T-helper 1 cell (primary cell): ENCODE data around the gene KCNIP3.

ENCODE experiments used
- DNase-seq, 5 donors: peaks; one replicate each; pipeline ENCODE4 v3.0.0-alpha.2; 2012 to 2020

Gene KCNIP3

DNA sequence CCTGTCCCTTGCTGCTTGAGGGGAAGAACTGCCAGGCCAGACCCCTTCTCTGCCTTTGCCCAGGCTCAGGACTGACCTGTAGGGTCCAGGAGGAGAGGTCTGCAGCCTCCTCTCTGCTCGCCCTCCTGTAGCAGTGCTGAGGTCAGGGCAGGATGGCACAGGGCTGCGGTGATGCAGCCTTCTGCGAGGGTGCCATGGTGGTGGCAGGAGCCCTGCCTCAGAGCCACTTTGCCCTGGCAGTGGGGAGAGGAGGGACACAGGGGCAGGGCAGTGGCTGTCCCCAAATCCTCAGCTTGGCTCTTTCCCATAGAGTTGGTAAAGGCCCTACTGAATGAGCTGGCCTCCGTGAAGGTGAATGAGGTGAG is 22.0 kb upstream of the KCNIP3 start:
- peak in 1 of 5 donors; percentile 8 for DNase-seq

DNA sequence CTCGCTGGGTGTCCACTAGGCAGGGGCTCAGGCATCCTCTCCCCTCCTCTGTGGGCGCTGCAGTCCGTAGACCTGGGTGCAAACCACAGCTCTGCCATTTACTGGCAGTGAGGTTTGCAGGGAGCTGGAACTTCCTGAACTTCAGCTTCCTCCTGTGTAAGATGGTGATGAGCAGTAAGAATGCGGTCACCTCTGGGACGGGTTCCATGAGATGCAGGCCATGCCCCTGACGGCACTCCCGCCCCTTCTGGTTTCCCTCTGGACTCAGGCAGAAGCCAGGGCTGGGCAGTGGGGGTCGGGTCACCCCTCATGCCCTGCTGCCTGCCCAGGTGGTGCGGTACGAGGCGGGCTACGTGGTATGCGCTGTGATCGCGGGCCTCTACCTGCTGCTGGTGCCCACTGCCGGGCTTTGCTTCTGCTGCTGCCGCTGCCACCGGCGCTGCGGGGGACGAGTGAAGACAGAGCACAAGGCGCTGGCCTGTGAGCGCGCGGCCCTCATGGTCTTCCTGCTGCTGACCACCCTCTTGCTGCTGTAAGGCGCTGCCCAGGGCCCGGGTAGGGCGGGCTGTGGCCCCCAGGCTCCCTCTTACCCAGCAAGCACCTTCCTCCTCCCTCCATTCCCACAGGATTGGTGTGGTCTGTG is 21.4 kb upstream of the KCNIP3 start:
- peak in 1 of 5 donors; percentile 1 for DNase-seq

- peak in 1 of 5 donors; percentile 6 for DNase-seq
These were observed 20.8 kb upstream of the KCNIP3 start for GRCh38 chr2:95276244-95276887.

DNA sequence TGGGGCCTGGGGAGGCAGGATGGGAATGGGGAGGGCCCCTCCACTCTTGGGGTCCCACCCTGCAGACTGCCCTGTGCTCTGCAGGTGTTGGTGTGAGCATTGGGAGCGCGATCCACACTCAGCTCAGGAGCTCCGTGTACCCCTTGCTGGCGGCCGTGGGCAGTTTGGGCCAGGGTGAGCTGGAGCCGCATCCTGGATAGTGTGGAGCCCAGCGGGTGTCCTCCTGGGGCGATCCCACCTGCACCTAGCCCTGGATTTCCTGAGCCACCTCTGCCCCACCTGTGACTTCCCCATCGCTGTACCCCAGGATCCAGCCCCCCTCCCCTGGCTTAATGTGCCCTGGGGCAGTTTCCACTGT is 20.3 kb upstream of the KCNIP3 start:
- DNase-seq: peak in 1 of 5 donors; percentile 7

GRCh38 chr2:95277246-95277906 is 19.8 kb upstream of the KCNIP3 start:
- DNase-seq: peak in 1 of 5 donors; percentile 2

DNA sequence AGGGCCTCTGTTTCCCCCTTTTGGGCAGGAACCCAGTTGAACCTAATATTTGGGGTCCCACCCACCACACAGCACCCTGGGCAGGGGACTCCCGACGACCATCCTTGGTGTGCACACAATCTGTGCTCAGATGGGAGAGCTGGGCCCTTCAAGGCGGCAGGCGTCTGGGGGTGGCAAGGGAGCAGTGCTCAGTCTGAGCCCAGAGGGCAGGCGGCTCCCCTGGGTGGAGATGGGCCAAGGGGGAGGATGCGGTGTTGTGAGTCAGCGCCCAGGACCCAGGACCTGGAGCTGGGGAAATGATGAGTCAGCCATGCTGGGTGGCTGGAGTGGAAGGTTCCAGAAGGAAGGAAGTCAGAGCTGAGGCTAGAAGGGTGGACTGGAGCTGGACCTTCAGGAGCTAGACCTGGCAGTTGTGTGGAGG is 19.1 kb upstream of the KCNIP3 start:
- no peak for DNase-seq

DNA sequence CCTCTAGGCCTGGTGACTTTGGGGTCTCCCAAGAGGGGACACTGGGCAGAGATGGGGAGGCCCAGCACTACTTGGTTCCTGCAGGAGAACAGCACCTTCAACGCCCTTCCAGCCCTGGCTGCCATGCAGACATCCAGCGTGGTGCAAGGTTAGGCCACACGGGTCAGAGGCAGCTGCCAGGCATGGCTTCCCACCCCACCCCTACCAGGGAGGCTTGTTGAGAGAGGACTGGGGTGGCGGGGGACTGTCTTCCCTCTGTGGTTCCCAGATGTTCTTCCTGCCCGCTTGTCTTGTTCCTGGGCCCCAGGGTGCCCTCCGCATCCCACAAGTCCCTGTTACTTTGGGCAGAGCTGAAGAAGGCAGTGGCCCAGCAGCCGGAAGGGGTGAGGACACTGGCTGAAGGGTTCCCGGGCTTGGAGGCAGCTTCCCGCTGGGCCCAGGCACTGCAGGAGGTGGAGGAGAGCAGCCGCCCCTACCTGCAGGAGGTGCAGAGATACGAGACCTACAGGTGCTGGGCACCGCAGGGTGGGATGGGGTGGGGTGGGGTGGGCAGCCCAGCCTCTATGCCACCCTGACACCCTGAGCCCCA is 18.4 kb upstream of the KCNIP3 start:
- no peak for DNase-seq

- DNase-seq: no peak
These were observed 17.6 kb upstream of the KCNIP3 start for GRCh38 chr2:95279435-95280035.

- no peak for DNase-seq
These were observed 16.1 kb upstream of the KCNIP3 start for GRCh38 chr2:95281071-95281470.

DNA sequence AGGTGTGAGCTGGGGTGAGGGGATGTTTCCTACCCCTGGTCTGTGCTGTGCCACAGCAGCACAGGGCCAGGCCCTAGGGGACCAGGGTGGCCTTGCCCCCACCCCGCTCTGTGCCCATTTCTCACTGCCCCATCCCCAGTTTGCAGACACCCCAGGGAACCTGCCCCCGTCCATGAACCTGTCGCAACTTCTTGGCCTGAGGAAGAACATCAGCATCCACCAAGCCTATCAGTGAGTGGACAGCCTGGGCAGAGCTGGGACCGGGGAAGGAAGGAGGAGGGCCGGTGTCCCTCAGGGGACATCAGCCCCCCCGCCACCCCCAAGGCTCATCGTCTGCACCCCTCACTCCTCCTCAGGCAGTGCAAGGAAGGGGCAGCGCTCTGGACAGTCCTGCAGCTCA is 15.4 kb upstream of the KCNIP3 start:
- DNase-seq: no peak

DNA sequence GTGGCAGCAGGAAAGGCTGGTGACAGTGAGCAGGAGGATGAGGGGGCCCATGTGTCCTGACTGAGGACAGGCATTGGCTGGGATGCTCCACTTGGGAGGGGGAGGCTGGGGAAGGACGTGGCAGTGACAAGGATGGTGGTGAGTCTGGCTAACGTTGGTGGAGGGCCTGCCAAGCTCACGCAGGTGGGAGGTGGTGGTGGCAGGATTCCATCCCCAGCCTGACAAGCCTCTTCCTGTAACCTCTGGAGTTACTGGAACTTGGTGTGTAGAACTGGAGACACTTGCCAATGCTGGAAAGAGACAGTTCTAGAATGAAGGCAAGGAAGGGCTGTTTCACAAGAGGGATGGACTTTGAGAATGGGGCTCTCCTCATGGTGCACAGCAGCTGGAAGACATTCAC is 14.7 kb upstream of the KCNIP3 start:
- no peak for DNase-seq

- no peak for DNase-seq
These were observed 13.6 kb upstream of the KCNIP3 start for GRCh38 chr2:95283562-95283961.

- DNase-seq: no peak
These were observed 12.1 kb upstream of the KCNIP3 start for GRCh38 chr2:95284886-95285541.

DNA sequence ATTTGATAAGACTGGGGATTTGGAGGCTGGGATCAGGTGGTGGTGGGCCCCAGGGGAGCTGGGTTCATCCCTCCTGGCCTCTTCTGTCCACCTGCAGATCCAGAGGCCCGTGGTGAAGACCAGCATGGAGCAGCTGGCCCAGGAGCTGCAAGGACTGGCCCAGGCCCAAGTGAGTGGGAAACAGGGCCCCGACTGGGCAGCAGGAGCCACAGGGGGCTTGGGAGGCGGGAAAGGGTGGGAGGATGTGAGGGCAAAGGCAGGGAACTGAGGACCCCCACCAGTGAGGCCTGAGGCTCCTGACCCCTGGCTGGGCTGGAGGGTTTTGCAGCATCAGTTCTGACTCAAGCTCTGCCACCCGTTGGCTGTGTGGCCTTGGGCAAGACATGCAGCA is 11.6 kb upstream of the KCNIP3 start:
- no peak for DNase-seq

DNA sequence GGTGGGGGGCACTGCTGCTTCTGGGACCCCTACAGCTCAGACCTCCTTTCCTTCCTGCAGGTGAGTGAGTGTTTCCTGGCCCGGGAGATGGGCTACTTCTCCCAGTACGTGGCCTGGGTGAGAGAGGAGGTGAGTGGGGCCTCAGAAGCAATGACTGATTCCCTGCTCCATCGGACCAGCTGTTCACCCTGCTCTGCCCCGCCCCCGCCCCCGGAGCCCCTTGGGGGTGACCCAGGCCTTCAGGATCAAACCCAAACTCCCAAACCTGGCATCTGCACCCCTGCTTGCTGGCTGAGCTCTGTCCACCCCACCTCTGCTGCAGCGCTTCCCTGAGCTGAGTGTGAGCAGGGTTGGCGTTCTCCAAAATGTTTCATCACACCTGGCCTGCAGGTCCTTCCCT is 9.8 kb upstream of the KCNIP3 start:
- DNase-seq: no peak

- DNase-seq: no peak
These were observed 9.3 kb upstream of the KCNIP3 start for GRCh38 chr2:95287806-95288205.

DNA sequence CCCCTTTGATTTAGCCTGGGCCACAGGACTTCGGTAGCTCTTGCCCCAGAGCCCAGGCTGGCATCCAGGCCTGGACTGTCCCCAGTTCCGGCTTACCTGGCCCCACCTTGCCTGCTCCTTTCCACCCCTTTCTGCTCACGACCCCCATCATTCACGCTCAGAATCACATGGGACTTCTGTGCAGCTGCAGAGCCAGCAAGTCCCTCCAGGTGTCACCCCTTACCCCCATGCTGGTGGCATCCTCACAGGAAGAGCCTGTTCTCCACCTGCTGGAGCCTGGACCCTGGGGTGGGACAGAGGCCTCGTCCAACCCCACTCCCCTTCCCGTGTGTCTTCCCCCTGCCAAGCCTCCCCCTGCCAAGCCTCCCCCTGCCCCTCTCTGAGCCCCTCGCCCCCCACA is 7.9 kb upstream of the KCNIP3 start:
- DNase-seq: no peak

DNA sequence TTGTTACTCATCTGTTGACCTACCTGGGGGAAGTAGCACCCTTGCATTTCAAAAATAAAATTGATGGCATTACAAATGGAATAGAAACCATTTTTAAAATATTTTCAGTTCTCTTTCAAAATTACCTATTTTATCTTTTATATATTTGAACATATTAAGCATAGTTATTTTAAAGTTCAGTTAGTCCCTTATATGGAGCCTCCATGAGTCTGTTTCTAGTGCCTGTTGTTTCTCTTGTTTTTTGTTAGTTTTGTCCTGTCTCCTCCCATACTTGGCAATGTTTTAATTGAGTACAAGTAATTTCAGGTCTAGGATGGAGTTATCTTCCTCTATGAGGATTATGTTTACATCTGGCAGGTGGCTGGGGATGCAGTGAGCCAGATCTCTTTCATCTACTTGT is 5.9 kb upstream of the KCNIP3 start:
- DNase-seq: no peak

GRCh38 chr2:95292623-95293260 is 4.4 kb upstream of the KCNIP3 start:
- DNase-seq: no peak

DNA sequence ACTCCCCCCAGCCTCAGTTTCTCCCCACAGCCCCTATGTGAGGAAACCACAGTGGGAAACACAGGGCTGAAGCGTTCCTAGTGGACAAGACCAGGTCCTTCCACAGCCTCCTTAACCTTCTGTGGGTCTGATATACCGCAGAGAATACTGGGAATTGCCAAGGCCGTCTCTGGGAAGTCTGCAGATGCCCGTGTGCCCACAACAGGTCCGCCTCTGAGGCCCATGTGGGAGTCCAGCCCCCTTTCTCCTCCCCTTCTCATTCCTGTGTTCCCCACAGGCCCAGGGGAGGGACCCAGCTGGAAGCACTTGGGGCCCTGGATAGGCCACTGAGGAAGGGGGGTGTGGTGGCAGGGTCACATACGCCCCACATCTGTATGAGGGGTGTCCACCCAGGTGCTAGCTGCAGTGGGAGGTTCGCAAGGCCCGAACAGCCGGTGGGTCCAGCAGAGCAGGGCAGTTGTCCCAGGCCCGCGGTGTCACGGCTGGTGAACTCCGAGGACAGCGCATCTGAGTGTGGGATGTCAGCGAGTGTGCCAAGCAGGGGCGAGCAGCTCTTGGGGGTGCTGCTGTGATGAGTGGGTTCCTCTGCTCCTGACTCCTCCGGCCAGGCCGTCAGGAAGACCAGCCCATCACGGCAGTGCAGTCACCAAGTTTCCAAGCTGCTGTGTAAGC is 2.4 kb upstream of the KCNIP3 start:
- no peak for DNase-seq

GRCh38 chr2:95295376-95295775 is 1.8 kb upstream of the KCNIP3 start:
- DNase-seq: no peak

- no peak for DNase-seq
These were observed 1.1 kb upstream of the KCNIP3 start for GRCh38 chr2:95296011-95296410.
